ENCODE results near the gene TSC2.
A peak's percentile ranks its signal among the peaks of the same experiment; 100 is the strongest.
"Not testable (repeated sequence)": the region's sequence is repeated elsewhere in the genome, so short reads cannot be mapped to it uniquely, and the experiment has no call there.

The TSC2 gene

GRCh38 chr16:2028620-2029220 lies 19.1 kb upstream of the TSC2 start:
- intact Hi-C loops (cut with DNase I) = no loop called here

GRCh38 chr16:2029350-2029749 lies 18.4 kb upstream of the TSC2 start:
- DNase-seq = no peak
- intact Hi-C loops (cut with DNase I) = no loop called here

More at GRCh38 chr16:2028620-2029220, 19.1 kb upstream of the TSC2 start:
- DNase-seq = no peak

GRCh38 chr16:2030036-2030435 lies 17.7 kb upstream of the TSC2 start:
- DNase-seq = no peak
- intact Hi-C loops (cut with DNase I) = no loop called here

- intact Hi-C loops (cut with DNase I) = no loop called here
- DNase-seq = no peak
Observed at GRCh38 chr16:2031081-2031577, 16.7 kb upstream of the TSC2 start.

- peak in 4 of 10 donors; percentile 39 to 92 (median 58) for DNase-seq
- intact Hi-C loops (cut with DNase I) = no loop called here
Observed at GRCh38 chr16:2032285-2033056, 15.3 kb upstream of the TSC2 start.

DNA sequence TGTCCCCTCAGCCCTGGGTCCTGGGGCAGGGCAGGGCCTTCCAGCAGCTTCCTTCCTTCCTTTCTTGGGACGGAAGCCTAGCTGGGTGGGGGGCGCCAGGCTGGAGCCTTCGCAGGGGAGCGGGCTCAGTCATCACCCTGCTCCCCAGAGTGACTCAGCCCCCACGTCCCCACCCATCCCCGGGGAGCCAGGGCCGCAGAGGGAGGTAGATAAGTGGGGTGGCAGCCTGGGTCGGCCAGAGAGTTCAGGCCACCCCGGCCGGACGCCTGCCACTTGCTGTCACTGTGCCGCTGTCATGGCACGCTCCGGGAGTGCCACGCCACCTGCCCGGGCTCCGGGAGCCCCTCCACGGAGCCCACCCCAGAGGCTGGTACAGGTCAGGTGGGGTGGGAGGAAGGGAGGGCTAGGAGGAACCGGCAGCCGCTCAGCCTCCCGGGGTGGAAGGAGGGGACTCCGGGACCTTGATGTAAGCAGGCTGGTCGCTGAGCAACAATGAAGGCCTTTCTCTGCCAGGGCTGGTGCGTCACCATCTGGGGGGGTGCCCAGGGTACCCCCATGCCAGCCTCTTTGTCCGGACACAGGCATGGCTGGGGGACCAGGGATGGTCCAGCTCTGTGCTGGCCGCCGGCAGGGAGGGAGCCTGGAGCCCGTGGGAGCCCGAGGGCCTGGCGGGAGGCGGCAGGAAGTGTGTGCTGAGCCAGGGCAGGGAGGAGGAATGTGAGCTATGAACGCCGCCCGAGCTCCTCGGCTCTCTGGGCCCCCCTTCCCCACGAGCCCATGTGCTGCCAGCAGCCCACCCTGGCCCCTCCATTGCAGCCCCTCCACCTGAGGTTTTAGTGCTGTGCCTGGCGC lies 14.5 kb upstream of the TSC2 start:
- intact Hi-C loops (cut with DNase I) = no loop called here
- peak; percentile 76 to 99 (median 88) for DNase-seq

DNA sequence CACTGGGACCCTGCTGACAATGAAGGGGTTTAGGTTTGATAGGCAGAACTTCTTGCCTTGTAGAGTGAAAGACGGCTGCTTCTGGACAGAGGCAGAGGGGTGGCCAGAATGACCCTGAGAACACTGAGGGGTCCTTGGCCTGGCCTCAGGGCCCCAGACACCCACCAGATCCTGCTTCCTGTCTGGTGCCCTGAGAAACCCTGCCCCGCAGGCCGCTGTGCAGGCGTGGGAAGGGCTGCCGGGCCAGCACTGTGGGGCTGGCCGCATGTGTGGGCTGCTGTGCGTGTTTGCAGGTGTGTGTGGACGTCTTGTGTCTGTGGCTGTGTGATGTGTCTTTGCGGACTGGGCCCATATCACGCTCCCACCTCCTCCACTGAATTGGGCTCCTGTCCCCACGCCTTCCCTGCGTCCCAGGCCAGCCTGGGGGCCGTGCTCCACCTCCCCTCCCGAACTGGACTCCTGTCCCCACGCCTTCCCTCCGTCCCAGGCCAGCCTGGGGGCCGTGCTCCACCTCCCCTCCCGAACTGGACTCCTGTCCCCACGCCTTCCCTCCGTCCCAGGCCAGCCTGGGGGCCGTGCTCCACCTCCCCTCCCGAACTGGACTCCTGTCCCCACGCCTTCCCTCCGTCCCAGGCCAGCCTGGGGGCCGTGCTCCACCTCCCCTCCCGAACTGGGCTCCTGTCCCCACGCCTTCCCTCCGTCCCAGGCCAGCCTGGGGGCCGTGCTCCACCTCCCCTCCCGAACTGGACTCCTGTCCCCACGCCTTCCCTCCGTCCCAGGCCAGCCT lies 13.7 kb upstream of the TSC2 start:
- DNase-seq; intact Hi-C loops (cut with DNase I): not testable (repeated sequence)

GRCh38 chr16:2034696-2035430 lies 12.9 kb upstream of the TSC2 start:
- no peak for DNase-seq
- intact Hi-C loops (cut with DNase I) = no loop called here

DNA sequence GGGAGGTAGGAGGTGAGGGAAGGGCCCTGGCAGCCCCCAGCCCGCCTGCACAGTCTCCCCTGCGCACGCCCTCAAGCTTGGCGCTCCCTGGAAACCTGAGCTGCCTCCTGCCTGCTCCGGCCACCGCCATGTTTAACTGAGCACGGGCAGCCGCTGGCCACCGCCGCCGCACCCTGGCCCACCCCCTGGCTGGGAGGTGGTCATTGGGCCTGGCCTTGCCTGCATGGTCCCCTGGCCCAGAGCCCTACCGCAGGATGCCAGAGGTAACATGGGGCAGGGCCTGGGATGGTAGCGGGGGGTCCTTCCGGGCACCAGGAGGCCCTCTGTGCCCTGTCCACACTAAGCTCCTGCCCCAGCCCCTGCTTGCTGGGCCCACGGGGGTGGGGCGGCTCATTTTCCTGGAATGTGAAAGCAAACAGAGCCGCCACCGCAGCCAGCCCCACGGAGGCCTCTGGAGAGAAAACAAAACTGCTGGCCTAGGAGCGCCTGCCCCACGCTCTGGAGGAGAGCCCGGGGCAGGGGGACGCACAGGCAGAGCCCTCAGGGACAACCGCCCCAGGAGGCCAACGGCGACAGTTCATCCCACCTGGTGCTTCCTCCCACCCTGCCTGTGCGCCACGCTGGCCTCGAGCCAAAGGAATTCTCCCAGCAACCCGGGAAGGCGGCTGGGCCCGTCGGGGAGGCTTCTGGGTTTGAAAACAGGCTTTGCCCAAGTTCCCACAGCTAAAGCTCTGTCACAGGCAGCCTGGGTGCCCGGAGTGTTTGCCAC lies 12.2 kb upstream of the TSC2 start:
- DNase-seq = peak in 2 of 10 donors; percentile 34 to 72
- intact Hi-C loops (cut with DNase I) = no loop called here

- intact Hi-C loops (cut with DNase I) = no loop called here
- DNase-seq = no peak
Observed at GRCh38 chr16:2036200-2036966, 11.4 kb upstream of the TSC2 start.

DNA sequence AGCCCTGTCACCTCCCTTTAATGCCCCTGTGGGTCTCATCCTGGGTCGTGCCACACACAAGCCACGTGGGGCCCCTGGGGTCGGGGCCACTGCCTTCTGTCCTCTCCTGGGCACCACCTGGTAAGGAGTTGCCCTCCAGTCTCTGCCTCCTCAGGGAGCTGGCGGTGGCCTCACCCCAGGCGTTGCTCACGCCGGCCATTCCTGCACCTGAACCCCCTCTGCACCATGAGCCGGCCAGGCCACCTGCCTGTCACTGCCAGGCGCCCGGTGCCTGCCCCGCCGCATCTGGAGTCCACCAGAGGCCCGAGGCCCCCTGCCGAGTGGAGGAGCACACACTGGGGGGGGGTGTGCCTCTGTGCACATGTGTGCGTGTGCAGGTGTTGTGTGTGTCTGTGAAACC lies 10.7 kb upstream of the TSC2 start:
- no peak for DNase-seq
- intact Hi-C loops (cut with DNase I) = no loop called here

GRCh38 chr16:2037647-2038381 lies 10.0 kb upstream of the TSC2 start:
- intact Hi-C loops (cut with DNase I) = no loop called here
- DNase-seq = no peak

- peak in 1 of 10 donors; percentile 59 for DNase-seq
- intact Hi-C loops (cut with DNase I) = no loop called here
Observed at GRCh38 chr16:2038382-2039231, 9.2 kb upstream of the TSC2 start.

DNA sequence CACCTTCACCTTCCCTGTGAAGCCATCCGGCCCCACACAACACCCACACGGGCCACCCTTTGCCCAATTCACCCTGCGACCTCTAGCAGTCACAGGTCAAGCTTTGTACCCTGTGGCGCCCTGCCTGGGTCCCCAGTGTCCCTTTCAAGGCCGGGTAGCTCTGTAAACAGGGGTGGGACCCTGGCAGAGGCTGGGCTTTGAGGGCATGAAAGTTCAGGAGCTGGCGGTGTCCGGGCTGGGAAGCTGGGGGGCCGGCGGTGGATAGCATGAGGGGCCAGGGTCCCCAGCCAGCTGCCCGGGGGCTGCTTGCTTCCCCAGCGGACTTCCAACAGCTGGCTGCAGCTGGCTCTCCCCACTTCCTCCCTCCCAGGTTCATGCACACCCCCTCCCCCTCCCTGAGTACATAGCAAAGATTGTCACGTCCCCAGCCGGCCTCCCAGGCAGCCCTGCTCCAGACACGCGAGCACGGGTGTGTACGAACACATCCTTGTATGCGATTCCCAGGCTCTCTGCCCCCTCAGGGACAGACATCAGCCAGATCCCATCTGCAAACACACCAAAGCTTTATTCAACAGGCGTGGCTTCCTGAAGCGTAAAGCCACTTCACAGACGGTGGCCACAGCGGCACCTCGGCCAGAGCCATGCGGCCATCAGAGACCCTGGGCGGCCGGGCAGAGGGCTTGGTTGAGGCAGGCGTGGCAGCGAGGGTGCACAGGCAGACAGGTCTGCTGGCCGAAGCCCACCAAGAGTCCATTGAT lies 8.3 kb upstream of the TSC2 start:
- intact Hi-C loops (cut with DNase I) = no loop called here
- peak in 2 of 10 donors; percentile 55 to 57 for DNase-seq

GRCh38 chr16:2040041-2040786 lies 7.6 kb upstream of the TSC2 start:
- peak in 1 of 10 donors; percentile 58 for DNase-seq
- intact Hi-C loops (cut with DNase I) = no loop called here

Data from posterior cingulate gyrus (tissue), 11 donors.